SK-N-MC (cell line): ENCODE measurements around the gene ANKS3.
"Not testable (repeated sequence)": the region's sequence is repeated elsewhere in the genome, so short reads cannot be mapped to it uniquely, and the experiment has no call there.

ENCODE experiments used
- DNase-seq: peaks from one replicate; pipeline ENCODE4 v3.0.0-alpha.2; 2011; ENCODE audit warnings: low read depth, low spot score
- H3K27ac ChIP-seq: fragments of 200-600 bp; sonication (generic); 2 replicates; pipeline ENCODE4 v1.5.1; 2016; ENCODE audit warnings: mixed run types
- H3K36me3 ChIP-seq: fragments of 200-600 bp; sonication (generic); 2 replicates; pipeline ENCODE4 v1.6.1; 2017; ENCODE audit warnings: antibody characterized with exemption, low read length, mixed read lengths; ENCODE audit not compliant: insufficient read depth
- H3K4me3 ChIP-seq: fragments of 200-600 bp; sonication (generic); 2 replicates; pipeline ENCODE4 v1.5.1; 2016
- H3K9ac ChIP-seq: fragments of 200-600 bp; sonication (generic); 2 replicates; pipeline ENCODE4 v1.8.0; 2017; ENCODE audit warnings: mixed run types, mixed read lengths; ENCODE audit not compliant: insufficient read length
- H3K9me3 ChIP-seq: fragments of 200-600 bp; sonication (generic); 2 replicates; pipeline ENCODE4 v1.6.1; 2017; ENCODE audit warnings: low read depth, mild to moderate bottlenecking, antibody characterized with exemption, low read length, moderate library complexity, mixed read lengths
- EZH2 ChIP-seq: fragments of 200-600 bp; sonication (generic); IDR thresholded peaks from one replicate; pipeline ENCODE4 v1.6.1; 2017; ENCODE audit warnings: antibody characterized with exemption
- FOXP2 ChIP-seq: optimal IDR thresholded peaks from 2 replicates; pipeline ENCODE3; 2011; ENCODE audit warnings: mild to moderate bottlenecking, moderate library complexity; ENCODE audit not compliant: insufficient read depth; ENCODE audit errors: extremely low read length, control extremely low read depth
- POLR2AphosphoS5 ChIP-seq: IDR thresholded peaks from 2 replicates; pipeline ENCODE4 v1.6.1; 2012; ENCODE audit warnings: mild to moderate bottlenecking, low read depth, low read length, borderline replicate concordance

Gene ANKS3

GRCh38 chr16:4748682-4749411 is 14.8 kb upstream of the ANKS3 start:
- Histone ChIP-seq H3K9ac (no peak overlapping the region), H3K36me3 (peaks cover 16% of the 10 kb centered on the region; the same call in 1 of the 2 replicates), H3K4me3 (no peak overlapping the region), H3K27ac (no peak overlapping the region), H3K9me3 (no peaks in the 10 kb centered on the region)
- no peak for DNase-seq
- no peak for TF ChIP-seq FOXP2
- no peak for TF ChIP-seq EZH2
- TF ChIP-seq POLR2AphosphoS5: no peak

GRCh38 chr16:4747906-4748681 is 14.0 kb upstream of the ANKS3 start:
- no peak overlapping the region for H3K9ac ChIP-seq
- H3K9me3 ChIP-seq: no peaks in the 10 kb centered on the region
- DNase-seq: no peak
- TF ChIP-seq EZH2: no peak
- no peak for TF ChIP-seq POLR2AphosphoS5
- TF ChIP-seq FOXP2: no peak
- no peak overlapping the region for H3K27ac ChIP-seq
- no peak overlapping the region for H3K4me3 ChIP-seq
- peaks cover 15% of the 10 kb centered on the region; the same call in 1 of the 2 replicates for H3K36me3 ChIP-seq

GRCh38 chr16:4746991-4747574 is 13.0 kb upstream of the ANKS3 start:
- no peak for DNase-seq
- TF ChIP-seq POLR2AphosphoS5: no peak
- TF ChIP-seq EZH2: no peak
- no peak for TF ChIP-seq FOXP2
- H3K27ac ChIP-seq: no peak overlapping the region
- H3K9ac ChIP-seq: no peak overlapping the region
- H3K36me3 ChIP-seq: peaks cover 5% of the 10 kb centered on the region; the same call in 1 of the 2 replicates
- H3K4me3 ChIP-seq: no peak overlapping the region
- H3K9me3 ChIP-seq: no peaks in the 10 kb centered on the region

GRCh38 chr16:4746215-4746614 is 12.1 kb upstream of the ANKS3 start:
- no peak for TF ChIP-seq FOXP2
- TF ChIP-seq EZH2: no peak
- TF ChIP-seq POLR2AphosphoS5: no peak
- Histone ChIP-seq H3K9ac (no peak overlapping the region), H3K4me3 (no peak overlapping the region), H3K9me3 (no peaks in the 10 kb centered on the region), H3K27ac (no peak overlapping the region), H3K36me3 (0 out of 2 replicates have a peak, but pooled peaks cover 4% of the 10 kb centered on the region)
- DNase-seq: no peak

- TF ChIP-seq FOXP2 (no peak), EZH2 (no peak), POLR2AphosphoS5 (no peak)
- no peaks in the 10 kb centered on the region for H3K9me3 ChIP-seq
- no peaks in the 10 kb centered on the region for H3K36me3 ChIP-seq
- no peak overlapping the region for H3K4me3 ChIP-seq
- no peak overlapping the region for H3K9ac ChIP-seq
- no peak overlapping the region for H3K27ac ChIP-seq
- DNase-seq: no peak
Observed at GRCh38 chr16:4745274-4745569, 11.2 kb upstream of the ANKS3 start.

GRCh38 chr16:4744555-4745273 is 10.6 kb upstream of the ANKS3 start:
- no peak overlapping the region for H3K9ac ChIP-seq
- no peaks in the 10 kb centered on the region for H3K9me3 ChIP-seq
- no peak overlapping the region for H3K27ac ChIP-seq
- no peaks in the 10 kb centered on the region for H3K36me3 ChIP-seq
- no peak overlapping the region for H3K4me3 ChIP-seq
- no peak for DNase-seq
- TF ChIP-seq EZH2 (no peak), POLR2AphosphoS5 (no peak), FOXP2 (no peak)

GRCh38 chr16:4743226-4743878 is 9.3 kb upstream of the ANKS3 start:
- TF ChIP-seq FOXP2 (no peak), POLR2AphosphoS5 (no peak), EZH2 (no peak)
- no peaks in the 10 kb centered on the region for H3K9me3 ChIP-seq
- no peak overlapping the region for H3K9ac ChIP-seq
- H3K27ac ChIP-seq: no peak overlapping the region
- DNase-seq: no peak
- H3K36me3 ChIP-seq: no peaks in the 10 kb centered on the region
- no peak overlapping the region for H3K4me3 ChIP-seq

- H3K27ac ChIP-seq, H3K9ac ChIP-seq, H3K4me3 ChIP-seq, DNase-seq, H3K36me3 ChIP-seq, H3K9me3 ChIP-seq: not testable (repeated sequence)
Observed at GRCh38 chr16:4738370-4738769, 4.3 kb upstream of the ANKS3 start.
